GM10248 (cell line): ENCODE results near the gene ACOT7.

ENCODE experiments used
- CTCF ChIA-PET: fragments of 300-600 bp; sonication (Branson Sonifier 250); formaldehyde crosslinking; extraction: SDS; loops from one replicate; lab custom pipeline; 2021; ENCODE audit warnings: antibody characterized with exemption; lab: Yijun Ruan, JAX
- POLR2A ChIA-PET: fragments of 350-650 bp; sonication (Branson Sonifier 250); formaldehyde crosslinking; extraction: SDS; loops from one replicate; lab custom pipeline; 2020; ENCODE audit warnings: antibody characterized with exemption; lab: Yijun Ruan, JAX
- DNase-seq: peaks from one replicate; pipeline ENCODE4 v3.0.0; 2012; ENCODE audit errors: extremely low spot score
- CTCF ChIP-seq: IDR thresholded peaks from 2 replicates; pipeline ENCODE4 v1.5.1; 2012; ENCODE audit warnings: mild to moderate bottlenecking, low read depth; ENCODE audit errors: extremely low read depth, missing control alignments, control extremely low read depth

ACOT7 gene

GRCh38 chr1:6294890-6295556, 98.5 kb downstream of the ACOT7 start:
- ChIA-PET CTCF (interaction anchor here (1.5 kb wide), 1 partner anchor 48 kb away, joined by 5 read pairs; no protein-coding TSS in a partner anchor), POLR2A (interaction anchor here (0.6 kb wide), 1 partner anchor 212 kb away, joined by 5 read pairs; no protein-coding TSS in a partner anchor)
- TF ChIP-seq CTCF: no peak
- DNase-seq: no peak

GRCh38 chr1:6294080-6294889, 99.3 kb downstream of the ACOT7 start:
- DNase-seq: no peak
- no peak for TF ChIP-seq CTCF
- ChIA-PET POLR2A (no interaction called here), CTCF (interaction anchor here (0.9 kb wide), 1 partner anchor 33 kb away, joined by 3 read pairs; no protein-coding TSS in a partner anchor)

GRCh38 chr1:6292102-6292501, 101.5 kb downstream of the ACOT7 start:
- TF ChIP-seq CTCF: no peak
- DNase-seq: no peak
- POLR2A ChIA-PET: no interaction called here
- CTCF ChIA-PET: no interaction called here

GRCh38 chr1:6288665-6289064, 104.9 kb downstream of the ACOT7 start:
- no peak for TF ChIP-seq CTCF
- no peak for DNase-seq

GRCh38 chr1:6288026-6288425, 105.5 kb downstream of the ACOT7 start:
- ChIA-PET POLR2A (no interaction called here), CTCF (interaction anchor here (1.4 kb wide), 1 partner anchor 28 kb away, joined by 3 read pairs; no protein-coding TSS in a partner anchor)
- no peak for TF ChIP-seq CTCF
- DNase-seq: no peak

More at GRCh38 chr1:6288665-6289064, 104.9 kb downstream of the ACOT7 start:
- POLR2A ChIA-PET: no interaction called here
- CTCF ChIA-PET: interaction anchor here (1.4 kb wide), 1 partner anchor 27 kb away, joined by 3 read pairs; no protein-coding TSS in a partner anchor

- no peak for DNase-seq
- ChIA-PET POLR2A (no interaction called here), CTCF (interaction anchor here (1.4 kb wide), 2 partner anchors 41 to 56 kb away, joined by 4 read pairs; no protein-coding TSS in a partner anchor)
- no peak for TF ChIP-seq CTCF
Measured at GRCh38 chr1:6287431-6287886, 106.1 kb downstream of the ACOT7 start.
